Thyroid gland (tissue), 4 donors: ENCODE measurements around the gene RSPH1.

Experiments
- CTCF ChIP-seq, 6 experiments: fragments of 200-600 bp in 3 of 6; fragments of 450-650 bp in 3 of 6; sonication (generic) in 3 of 6; IDR thresholded peaks; one replicate each; pipeline ENCODE4 v1.5.1; 2016 to 2019; ENCODE audit warnings: antibody characterized with exemption in 6 of 6, mild to moderate bottlenecking in 2 of 6, inconsistent platforms in 1 of 6, moderate library complexity in 1 of 6
- POLR2A ChIP-seq, 2 donors: fragments of 450-650 bp; IDR thresholded peaks; one replicate each; pipeline ENCODE4 v1.6.1; 2017; ENCODE audit warnings: antibody characterized with exemption in 2 of 2, mild to moderate bottlenecking in 2 of 2, moderate library complexity in 1 of 2

- TF ChIP-seq POLR2A (IDR thresholded peaks at IDR 0.05) = no peak
- TF ChIP-seq CTCF (IDR thresholded peaks at IDR 0.05) = no peak
Observed at GRCh38 chr21:42545745-42546144, 49.7 kb upstream of the RSPH1 start.
